ENCODE measurements around the gene TNNI2. TPM values are rescaled to one million over a fixed set of nuclear protein-coding genes. Genes with fewer than 3 reads are reported as not detected.
"Not testable (repeated sequence)": the region's sequence is repeated elsewhere in the genome, so short reads cannot be mapped to it uniquely, and the experiment has no call there.

TNNI2 gene
- polyA plus RNA-seq, 1 donor: 5.2 TPM

DNA sequence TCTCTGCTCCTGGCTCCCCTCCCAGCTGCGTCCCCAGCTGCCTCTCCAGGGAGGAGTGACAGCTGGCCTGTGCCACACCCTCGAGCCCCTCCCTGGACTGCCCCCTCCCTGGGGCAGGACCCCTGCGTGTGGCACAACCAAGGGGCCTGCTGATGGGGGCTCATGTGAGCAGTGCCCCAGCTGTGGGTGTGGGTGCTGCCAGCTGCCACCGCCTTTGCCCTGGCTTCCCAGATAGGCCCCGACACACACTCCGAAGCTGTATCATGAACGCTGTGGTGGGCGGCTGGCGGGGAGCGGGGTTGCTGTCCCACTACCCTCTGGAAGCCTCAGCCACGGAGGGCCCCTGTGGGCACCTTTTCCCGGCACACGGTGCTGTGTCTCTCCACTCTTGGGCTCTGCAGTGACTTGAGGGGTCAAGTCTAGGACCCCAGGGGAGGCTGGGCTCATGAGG is 37.1 kb downstream of the TNNI2 start:
- WGBS (ENCODE audit: insufficient coverage, low lambda C conversion rate): no CpG with 5 or more reads among the region's 13 CpGs
- peaks cover 17% of the 10 kb centered on the region for H3K4me1 ChIP-seq (ENCODE audit: control insufficient read depth, insufficient read depth, low read length)
- H3K36me3 ChIP-seq (ENCODE audit: control insufficient read depth, insufficient read depth, low read length); H3K9me3 ChIP-seq (ENCODE audit: control insufficient read depth, low read depth, low read length); DNase-seq; H3K4me3 ChIP-seq (ENCODE audit: low read length); H3K27me3 ChIP-seq (ENCODE audit: control insufficient read depth, insufficient read depth, low read length): not testable (repeated sequence)
- peak overlapping the region; percentile 41 for H3K27ac ChIP-seq (ENCODE audit: low read length)

DNA sequence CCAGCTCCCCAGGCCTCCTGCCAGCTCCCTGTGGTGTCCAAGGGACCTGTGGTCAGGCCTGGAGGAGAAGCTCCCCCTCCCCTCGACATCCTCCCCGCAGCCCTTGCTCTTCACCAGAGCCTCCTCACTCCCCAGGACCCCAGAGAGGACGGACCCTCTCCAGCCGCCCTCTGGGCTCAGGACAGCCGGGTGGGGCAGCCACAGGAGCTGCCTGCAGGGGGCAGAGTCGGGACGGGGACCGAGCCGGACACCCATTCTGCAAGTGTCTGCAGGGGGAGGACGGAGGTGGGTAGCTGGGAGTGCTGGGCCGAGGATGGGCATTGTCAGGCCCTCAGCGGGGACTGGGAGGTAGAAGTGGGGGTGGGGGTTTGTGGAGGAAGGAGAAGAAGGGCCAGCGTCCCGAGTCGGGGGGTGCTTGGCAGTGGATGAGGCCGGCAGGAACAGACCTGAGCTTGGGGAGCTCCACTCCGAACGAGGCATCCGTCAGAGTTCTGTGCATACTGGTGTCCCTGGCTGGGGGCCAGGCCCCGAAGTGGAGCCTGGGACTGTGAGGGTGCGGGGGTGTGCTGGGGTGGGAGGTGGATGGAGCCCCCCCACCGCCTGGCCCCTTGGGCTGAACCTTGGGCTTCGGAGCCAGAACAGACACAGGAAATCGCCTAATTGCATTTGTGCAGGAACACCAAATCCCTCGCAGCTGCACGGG is 37.7 kb downstream of the TNNI2 start:
- no CpG with 5 or more reads among the region's 26 CpGs for WGBS (ENCODE audit: insufficient coverage, low lambda C conversion rate)
- peak in 1 of 2 donors; percentile 58 for DNase-seq
- H3K27me3 ChIP-seq (ENCODE audit: control insufficient read depth, insufficient read depth, low read length): no peaks in the 10 kb centered on the region
- no peak overlapping the region for H3K4me3 ChIP-seq (ENCODE audit: low read length)
- peaks cover 17% of the 10 kb centered on the region for H3K4me1 ChIP-seq (ENCODE audit: control insufficient read depth, insufficient read depth, low read length)
- H3K9me3 ChIP-seq (ENCODE audit: control insufficient read depth, low read depth, low read length): no peaks in the 10 kb centered on the region
- peak overlapping the region; percentile 41 for H3K27ac ChIP-seq (ENCODE audit: low read length)
- H3K36me3 ChIP-seq (ENCODE audit: control insufficient read depth, insufficient read depth, low read length): no peaks in the 10 kb centered on the region

DNA sequence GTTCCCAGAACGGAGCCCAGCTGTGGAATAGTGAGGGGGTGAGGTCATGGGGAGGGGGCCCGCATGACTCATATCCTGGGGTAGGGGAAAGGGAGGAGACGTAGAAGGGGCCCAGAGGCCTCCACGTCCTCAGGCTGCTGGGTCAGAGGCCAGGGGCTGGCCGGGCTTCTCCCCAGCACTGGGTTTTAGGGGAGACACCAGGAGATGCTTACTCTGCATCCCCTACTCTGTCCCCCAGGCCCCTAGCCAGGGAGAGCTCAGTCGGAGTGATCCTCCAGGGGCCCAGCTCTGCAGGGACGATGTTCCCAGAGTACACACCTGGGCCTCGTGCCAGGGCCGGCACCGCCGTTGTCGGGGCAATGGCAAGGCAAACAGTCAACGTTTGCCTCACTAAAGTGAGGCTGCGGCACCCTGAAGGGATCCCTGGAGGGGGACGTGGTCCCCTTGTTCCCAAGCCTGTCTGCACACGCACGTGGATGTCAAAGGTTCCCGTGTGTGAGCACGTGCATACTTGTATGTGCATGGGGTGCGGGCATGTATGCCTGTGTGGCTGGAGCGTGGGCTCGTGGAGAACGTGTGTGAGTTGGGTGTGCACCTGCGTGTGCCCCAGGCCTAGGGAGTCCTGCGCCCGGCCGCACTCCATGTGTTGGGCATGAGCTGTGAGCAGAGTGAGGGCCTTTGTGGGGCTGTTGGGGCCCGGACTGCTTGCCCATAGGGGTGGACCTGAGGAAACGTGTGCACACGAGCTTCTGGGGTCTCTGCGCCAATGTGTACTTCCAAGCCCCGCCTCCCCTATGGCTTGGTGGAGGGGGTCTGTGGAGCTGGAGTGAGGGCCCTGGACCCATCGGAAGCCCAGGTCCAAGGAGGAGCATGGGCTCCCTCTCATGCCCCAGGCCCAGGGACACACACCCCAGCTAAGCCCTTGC is 38.7 kb downstream of the TNNI2 start:
- DNase-seq: peak in 1 of 2 donors; percentile 45
- no CpG with 5 or more reads among the region's 33 CpGs for WGBS (ENCODE audit: insufficient coverage, low lambda C conversion rate)
- no peaks in the 10 kb centered on the region for H3K27me3 ChIP-seq (ENCODE audit: control insufficient read depth, insufficient read depth, low read length)
- no peak overlapping the region for H3K4me3 ChIP-seq (ENCODE audit: low read length)
- peak overlapping the region; percentile 42 for H3K27ac ChIP-seq (ENCODE audit: low read length)
- peaks cover 23% of the 10 kb centered on the region for H3K4me1 ChIP-seq (ENCODE audit: control insufficient read depth, insufficient read depth, low read length)
- no peaks in the 10 kb centered on the region for H3K9me3 ChIP-seq (ENCODE audit: control insufficient read depth, low read depth, low read length)
- H3K36me3 ChIP-seq (ENCODE audit: control insufficient read depth, insufficient read depth, low read length): no peaks in the 10 kb centered on the region

DNA sequence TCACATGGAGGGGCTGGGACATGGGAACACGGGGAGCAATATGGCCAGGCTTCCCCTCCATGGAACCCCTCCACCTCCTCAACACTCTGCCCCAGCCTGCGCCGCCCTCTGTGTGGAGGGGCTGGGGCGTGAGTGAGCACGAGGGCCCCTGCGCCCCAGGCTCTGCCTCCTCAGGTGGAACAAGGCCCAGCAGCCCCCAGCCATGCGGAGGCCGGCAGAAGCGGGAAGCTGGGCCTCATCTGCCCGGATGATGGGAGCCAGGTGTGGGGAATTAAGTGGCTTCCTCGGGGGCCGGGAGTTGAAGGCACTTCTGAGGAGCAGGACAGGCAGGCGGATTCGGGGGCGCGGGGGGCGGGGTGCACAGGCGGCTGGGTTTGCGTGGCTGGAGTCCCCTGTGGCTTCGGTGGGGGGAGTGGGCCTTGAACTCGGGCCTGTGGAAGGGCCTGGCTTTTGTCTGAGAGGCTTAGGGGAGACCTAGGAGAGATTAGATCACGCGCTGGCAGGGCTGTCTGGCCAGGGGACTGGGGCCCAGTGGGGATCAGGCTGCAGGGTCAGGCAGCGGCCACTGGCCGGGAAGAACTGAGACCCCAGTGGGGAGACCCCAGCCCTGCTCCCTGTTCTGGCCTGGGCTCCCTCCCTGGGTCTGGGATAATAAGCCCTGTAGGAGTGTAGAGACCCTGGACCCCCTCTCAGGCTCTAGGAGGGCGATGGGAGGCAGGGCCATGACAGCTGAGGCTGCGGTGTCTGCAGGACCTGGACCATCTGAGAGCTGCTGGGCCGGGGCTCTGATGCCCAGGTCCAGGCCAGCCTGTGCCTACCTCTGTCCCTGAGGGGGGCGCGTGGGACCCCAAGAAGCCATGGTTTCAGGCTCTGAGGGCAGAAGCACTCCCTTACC is 39.6 kb downstream of the TNNI2 start:
- H3K4me3 ChIP-seq (ENCODE audit: low read length): no peak overlapping the region
- WGBS (ENCODE audit: insufficient coverage, low lambda C conversion rate): no CpG with 5 or more reads among the region's 30 CpGs
- no peaks in the 10 kb centered on the region for H3K9me3 ChIP-seq (ENCODE audit: control insufficient read depth, low read depth, low read length)
- H3K27ac ChIP-seq (ENCODE audit: low read length): peak overlapping the region; percentile 42
- peak in 1 of 2 donors; percentile 20 for DNase-seq
- no peaks in the 10 kb centered on the region for H3K36me3 ChIP-seq (ENCODE audit: control insufficient read depth, insufficient read depth, low read length)
- no peaks in the 10 kb centered on the region for H3K27me3 ChIP-seq (ENCODE audit: control insufficient read depth, insufficient read depth, low read length)
- H3K4me1 ChIP-seq (ENCODE audit: control insufficient read depth, insufficient read depth, low read length): peaks cover 28% of the 10 kb centered on the region

DNA sequence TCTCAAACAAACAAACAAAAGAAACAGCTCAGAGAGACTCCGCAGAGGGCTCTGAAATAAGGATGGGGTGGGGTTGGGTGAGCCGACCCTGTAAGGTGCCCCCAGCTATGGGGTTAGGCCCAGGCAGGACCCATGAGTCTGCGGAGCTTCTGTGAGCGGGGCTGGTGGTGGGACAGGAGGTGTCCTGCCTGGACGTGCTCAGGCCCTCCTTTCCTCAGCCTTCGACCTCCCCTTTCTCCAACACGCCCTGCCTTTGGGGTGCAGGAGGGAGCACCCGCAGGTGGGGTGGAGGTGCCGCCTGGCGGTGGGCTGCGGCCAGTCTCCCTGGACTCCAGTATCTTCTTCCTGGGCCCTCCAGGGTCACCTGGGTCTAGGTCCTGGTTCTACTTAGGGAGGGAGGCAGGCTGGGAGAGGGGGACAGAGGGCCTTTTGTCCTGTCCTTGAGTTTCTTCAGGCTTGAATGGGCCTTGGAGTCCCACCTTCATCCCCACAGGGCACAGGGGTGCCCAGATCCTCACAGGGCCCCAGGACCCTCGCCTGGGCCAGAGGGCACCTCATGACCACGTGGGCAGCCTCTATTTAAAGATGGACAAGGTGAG is 40.7 kb downstream of the TNNI2 start:
- H3K27me3 ChIP-seq (ENCODE audit: control insufficient read depth, insufficient read depth, low read length): no peaks in the 10 kb centered on the region
- no peaks in the 10 kb centered on the region for H3K36me3 ChIP-seq (ENCODE audit: control insufficient read depth, insufficient read depth, low read length)
- no peaks in the 10 kb centered on the region for H3K9me3 ChIP-seq (ENCODE audit: control insufficient read depth, low read depth, low read length)
- no peak for DNase-seq
- no CpG with 5 or more reads among the region's 13 CpGs for WGBS (ENCODE audit: insufficient coverage, low lambda C conversion rate)
- H3K4me1 ChIP-seq (ENCODE audit: control insufficient read depth, insufficient read depth, low read length): peaks cover 28% of the 10 kb centered on the region
- H3K27ac ChIP-seq (ENCODE audit: low read length): no peak overlapping the region
- no peak overlapping the region for H3K4me3 ChIP-seq (ENCODE audit: low read length)

DNA sequence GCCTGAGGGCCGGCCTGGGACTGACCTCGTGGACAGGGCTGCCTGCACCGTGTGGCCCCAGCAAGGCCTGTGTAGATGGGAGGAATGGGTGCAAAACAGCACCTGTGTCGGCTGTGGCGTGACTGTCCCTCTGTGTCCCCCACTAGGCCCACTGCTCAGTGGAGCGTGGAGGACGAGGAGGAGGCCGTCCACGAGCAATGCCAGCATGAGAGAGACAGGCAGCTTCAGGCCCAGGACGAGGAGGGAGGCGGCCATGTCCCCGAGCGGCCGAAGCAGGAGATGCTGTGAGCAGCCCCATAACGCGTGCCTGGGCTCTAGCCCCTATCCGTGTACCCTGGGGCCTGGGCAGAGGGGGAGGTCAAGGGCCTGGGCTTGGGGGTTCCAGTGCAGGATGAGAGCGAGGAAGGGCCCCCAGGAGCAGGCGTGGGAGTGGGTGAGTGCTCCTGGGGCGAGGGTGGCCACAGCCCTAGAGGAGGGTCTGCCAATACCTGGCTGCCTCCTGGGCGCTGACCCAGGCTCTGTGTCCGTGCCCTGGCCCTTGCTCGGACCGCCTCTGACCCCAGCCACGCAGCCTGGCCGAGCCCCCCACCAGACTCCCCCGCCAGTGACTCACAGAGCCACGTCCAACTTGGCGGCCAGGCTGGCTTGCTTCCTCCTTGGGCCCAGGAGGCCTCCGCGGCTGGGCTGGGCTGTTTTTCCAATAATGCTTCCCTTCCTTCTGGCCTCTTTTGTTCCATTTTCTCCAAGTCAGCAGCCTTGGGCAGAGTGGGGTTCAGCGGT is 41.4 kb downstream of the TNNI2 start:
- no peaks in the 10 kb centered on the region for H3K27me3 ChIP-seq (ENCODE audit: control insufficient read depth, insufficient read depth, low read length)
- WGBS (ENCODE audit: insufficient coverage, low lambda C conversion rate): no CpG with 5 or more reads among the region's 32 CpGs
- peaks cover 28% of the 10 kb centered on the region for H3K4me1 ChIP-seq (ENCODE audit: control insufficient read depth, insufficient read depth, low read length)

DNA sequence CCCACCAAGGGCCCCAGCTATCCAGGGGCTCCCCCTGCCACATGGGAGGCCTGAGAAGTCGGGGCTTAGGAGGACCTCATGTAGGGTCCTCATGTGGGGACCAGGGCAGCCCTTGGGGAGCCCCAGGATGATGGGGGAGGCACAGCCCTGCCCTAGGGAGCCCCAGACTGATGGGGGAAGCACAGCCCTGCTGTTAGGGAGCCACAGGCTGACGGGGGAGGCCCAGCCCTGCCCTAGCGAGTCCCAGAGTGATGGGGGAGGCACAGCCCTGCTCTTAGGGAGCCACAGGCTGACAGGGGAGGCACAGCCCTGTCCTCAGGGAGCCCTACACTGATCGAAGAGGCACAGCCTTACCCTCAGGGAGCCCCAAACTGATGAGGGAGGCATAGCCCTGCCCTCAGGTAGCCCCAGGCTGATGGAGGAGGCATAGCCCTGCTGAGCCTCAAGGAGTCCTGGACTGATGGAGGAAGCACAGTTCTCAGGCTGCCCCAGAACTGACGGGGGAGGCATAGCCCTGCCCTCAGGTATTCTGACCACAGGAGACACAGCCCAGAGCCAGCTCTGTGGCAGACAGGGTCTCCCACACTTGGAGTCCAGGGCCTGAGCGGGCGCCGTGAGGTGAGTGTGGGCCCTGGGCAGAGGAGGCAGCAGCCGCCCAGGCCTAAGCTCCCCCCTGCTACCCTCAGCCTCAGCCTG is 42.1 kb downstream of the TNNI2 start:
- Histone ChIP-seq H3K27me3 (ENCODE audit: control insufficient read depth, insufficient read depth, low read length) (no peaks in the 10 kb centered on the region), H3K4me1 (ENCODE audit: control insufficient read depth, insufficient read depth, low read length) (peaks cover 23% of the 10 kb centered on the region), H3K27ac (ENCODE audit: low read length) (peak overlapping the region; percentile 45), H3K4me3 (ENCODE audit: low read length) (no peak overlapping the region), H3K36me3 (ENCODE audit: control insufficient read depth, insufficient read depth, low read length) (no peaks in the 10 kb centered on the region), H3K9me3 (ENCODE audit: control insufficient read depth, low read depth, low read length) (no peaks in the 10 kb centered on the region)
- no CpG with 5 or more reads among the region's 9 CpGs for WGBS (ENCODE audit: insufficient coverage, low lambda C conversion rate)
- no peak for DNase-seq

More for the DNA sequence above, 41.4 kb downstream of the TNNI2 start:
- peak overlapping the region; percentile 45 for H3K27ac ChIP-seq (ENCODE audit: low read length)
- no peak overlapping the region for H3K4me3 ChIP-seq (ENCODE audit: low read length)
- no peak for DNase-seq
- no peaks in the 10 kb centered on the region for H3K36me3 ChIP-seq (ENCODE audit: control insufficient read depth, insufficient read depth, low read length)
- H3K9me3 ChIP-seq (ENCODE audit: control insufficient read depth, low read depth, low read length): no peaks in the 10 kb centered on the region

DNA sequence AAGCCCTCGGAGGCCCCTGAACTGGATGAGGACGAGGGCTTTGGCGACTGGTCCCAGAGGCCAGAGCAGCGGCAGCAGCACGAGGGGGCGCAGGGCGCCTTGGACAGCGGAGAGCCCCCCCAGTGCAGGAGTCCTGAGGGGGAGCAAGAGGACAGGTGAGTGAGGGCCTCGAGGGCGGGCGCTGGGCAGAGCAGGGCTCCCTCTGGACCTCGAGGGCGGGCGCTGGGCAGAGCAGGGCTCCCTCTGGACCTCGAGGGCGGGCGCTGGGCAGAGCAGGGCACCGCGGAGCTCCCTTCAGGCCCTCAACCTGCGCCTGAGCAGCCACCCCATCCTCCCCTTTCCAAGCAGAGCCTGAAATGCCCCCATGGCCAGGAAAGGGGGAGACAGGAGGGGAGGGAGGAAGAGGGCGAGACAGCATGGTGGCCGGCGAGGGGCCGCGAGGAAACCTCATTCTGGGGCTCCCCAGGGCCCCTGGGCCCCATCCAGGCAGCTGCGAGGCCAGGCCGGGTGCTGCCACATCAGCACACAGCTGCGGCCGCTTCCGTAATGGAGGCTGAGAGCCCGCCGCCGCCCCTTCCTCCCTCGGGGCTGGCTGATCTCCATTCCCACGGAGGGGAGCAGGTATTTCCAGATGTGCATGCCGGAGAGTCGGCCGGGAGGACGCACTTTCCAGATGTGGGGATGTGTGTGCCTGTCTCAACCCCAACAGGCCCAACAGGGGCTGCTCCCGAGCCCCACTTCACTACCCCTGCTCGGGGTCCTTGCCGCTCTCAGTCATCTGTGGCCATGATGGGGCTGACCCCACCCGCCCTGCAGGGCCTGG is 42.9 kb downstream of the TNNI2 start:
- H3K4me1 ChIP-seq (ENCODE audit: control insufficient read depth, insufficient read depth, low read length): peaks cover 18% of the 10 kb centered on the region
- H3K27me3 ChIP-seq (ENCODE audit: control insufficient read depth, insufficient read depth, low read length): no peaks in the 10 kb centered on the region
- H3K27ac ChIP-seq (ENCODE audit: low read length): peak overlapping the region; percentile 45
- peak in 1 of 2 donors; percentile 16 for DNase-seq
- no CpG with 5 or more reads among the region's 43 CpGs for WGBS (ENCODE audit: insufficient coverage, low lambda C conversion rate)
- no peaks in the 10 kb centered on the region for H3K36me3 ChIP-seq (ENCODE audit: control insufficient read depth, insufficient read depth, low read length)
- no peak overlapping the region for H3K4me3 ChIP-seq (ENCODE audit: low read length)
- no peaks in the 10 kb centered on the region for H3K9me3 ChIP-seq (ENCODE audit: control insufficient read depth, low read depth, low read length)

Data from large intestine (tissue), 3 donors.